ENCODE results near the gene KLHDC7A. TPM values are rescaled to one million over a fixed set of nuclear protein-coding genes. Genes with fewer than 3 reads are reported as not detected.

KLHDC7A gene
- total and polyA plus RNA-seq, 10 of the 15 experiments (the other 5 are each of a cell fraction or from before 2014, with no cell fraction given), result not detected

- intact Hi-C loops (cut with micrococcal nuclease; ENCODE audit: unreplicated experiment), result no loop called here
Observed at GRCh38 chr1:18496056-18496455, 15.3 kb downstream of the KLHDC7A start.

More at GRCh38 chr1:18496056-18496455, 15.3 kb downstream of the KLHDC7A start:
- Histone ChIP-seq H3K27me3 (replicated peaks in 1 of 2; ENCODE audit: control insufficient read depth in 2 of 2, insufficient read depth in 2 of 2, low read length in 1 of 2) (no peaks in the 10 kb centered on the region; a peak in 1 of 4 replicates), H3K4me3 (no peak overlapping the region), H3K79me2 (ENCODE audit: control insufficient read depth, insufficient read depth, low read length) (no peaks in the 10 kb centered on the region), H3K9ac (ENCODE audit: control insufficient read depth, insufficient read depth, low read length) (no peak overlapping the region), H3K36me3 (ENCODE audit: control insufficient read depth in 2 of 2, insufficient read depth in 2 of 2, low read length in 1 of 2) (no peaks in the 10 kb centered on the region), H3K27ac (ENCODE audit: control insufficient read depth, insufficient read depth) (no peak overlapping the region), H3K4me2 (ENCODE audit: control insufficient read depth, insufficient read depth) (no peak overlapping the region), H4K20me1 (ENCODE audit: control insufficient read depth, insufficient read depth) (no peaks in the 10 kb centered on the region), H3K9me3 (replicated peaks; ENCODE audit: control insufficient read depth, insufficient read depth, low read length) (no peaks in the 10 kb centered on the region), H2AFZ (ENCODE audit: control insufficient read depth, low read depth, low read length) (no peak overlapping the region), H3K4me1 (ENCODE audit: control insufficient read depth, insufficient read depth, low read length) (no peaks in the 10 kb centered on the region; the same call in 1 of the 2 replicates)
- ChIA-PET SMC1A (ENCODE audit: uncharacterized antibody, unreplicated experiment) (no interaction called here), CTCF (no interaction called here), POLR2A (no interaction called here), RAD21 (ENCODE audit: unreplicated experiment) (no interaction called here)
- DNase-seq (ENCODE audit: low read depth, low spot score) (no peak), FAIRE-seq (no peak), ATAC-seq (no peak)
- no TSS peak for BruUV-seq (replicated peaks)
- TF ChIP-seq HDAC2 (IDR thresholded peaks at IDR 0.05) (no peak), BMI1 (IDR thresholded peaks at IDR 0.05; ENCODE audit: borderline replicate concordance) (no peak), SREBF2 (IDR thresholded peaks at IDR 0.05; ENCODE audit: low read length) (no peak), PML (IDR thresholded peaks at IDR 0.05; ENCODE audit: low read length) (no peak)
- TF ChIP-seq, protein P1, sequence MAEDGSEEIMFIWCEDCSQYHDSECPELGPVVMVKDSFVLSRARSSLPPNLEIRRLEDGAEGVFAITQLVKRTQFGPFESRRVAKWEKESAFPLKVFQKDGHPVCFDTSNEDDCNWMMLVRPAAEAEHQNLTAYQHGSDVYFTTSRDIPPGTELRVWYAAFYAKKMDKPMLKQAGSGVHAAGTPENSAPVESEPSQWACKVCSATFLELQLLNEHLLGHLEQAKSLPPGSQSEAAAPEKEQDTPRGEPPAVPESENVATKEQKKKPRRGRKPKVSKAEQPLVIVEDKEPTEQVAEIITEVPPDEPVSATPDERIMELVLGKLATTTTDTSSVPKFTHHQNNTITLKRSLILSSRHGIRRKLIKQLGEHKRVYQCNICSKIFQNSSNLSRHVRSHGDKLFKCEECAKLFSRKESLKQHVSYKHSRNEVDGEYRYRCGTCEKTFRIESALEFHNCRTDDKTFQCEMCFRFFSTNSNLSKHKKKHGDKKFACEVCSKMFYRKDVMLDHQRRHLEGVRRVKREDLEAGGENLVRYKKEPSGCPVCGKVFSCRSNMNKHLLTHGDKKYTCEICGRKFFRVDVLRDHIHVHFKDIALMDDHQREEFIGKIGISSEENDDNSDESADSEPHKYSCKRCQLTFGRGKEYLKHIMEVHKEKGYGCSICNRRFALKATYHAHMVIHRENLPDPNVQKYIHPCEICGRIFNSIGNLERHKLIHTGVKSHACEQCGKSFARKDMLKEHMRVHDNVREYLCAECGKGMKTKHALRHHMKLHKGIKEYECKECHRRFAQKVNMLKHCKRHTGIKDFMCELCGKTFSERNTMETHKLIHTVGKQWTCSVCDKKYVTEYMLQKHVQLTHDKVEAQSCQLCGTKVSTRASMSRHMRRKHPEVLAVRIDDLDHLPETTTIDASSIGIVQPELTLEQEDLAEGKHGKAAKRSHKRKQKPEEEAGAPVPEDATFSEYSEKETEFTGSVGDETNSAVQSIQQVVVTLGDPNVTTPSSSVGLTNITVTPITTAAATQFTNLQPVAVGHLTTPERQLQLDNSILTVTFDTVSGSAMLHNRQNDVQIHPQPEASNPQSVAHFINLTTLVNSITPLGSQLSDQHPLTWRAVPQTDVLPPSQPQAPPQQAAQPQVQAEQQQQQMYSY (CRISPR knock-in tag; IDR thresholded peaks at IDR 0.05), result no peak
- in situ Hi-C loops (cut with MboI), result no loop called here
- WGBS (ENCODE audit: insufficient coverage, insufficient replicate concordance, low lambda C conversion rate, missing lambda C conversion rate), result 0% methylated on average over 1 of the region's 1 CpG

All from GM12878 (cell line).